Activated CD8-positive, alpha-beta memory T cell treated with anti-CD3 and anti-CD28 coated beads, Interleukin-2, amount 50 U/mL, for 4 hours (primary cell): Measurements from ENCODE around the gene RAPGEFL1.
"Not testable (repeated sequence)": the region's sequence is repeated elsewhere in the genome, so short reads cannot be mapped to it uniquely, and the experiment has no call there.

Experiments used
- DNase-seq: peaks from one replicate; pipeline ENCODE4 v3.0.0-alpha.2; 2020

The RAPGEFL1 gene

GRCh38 chr17:40218006-40218739, 40.9 kb downstream of the RAPGEFL1 start:
- DNase-seq, result no peak

GRCh38 chr17:40218740-40219593, 41.7 kb downstream of the RAPGEFL1 start, which contains the start of gene WIPF2:
WIPF2 (plus strand) TSS chr17:40219304; CDS start chr17:40256460, 37,156 bp downstream.
- DNase-seq, result peak; percentile 95

- no peak for DNase-seq
Measured at GRCh38 chr17:40219594-40220338, 42.5 kb downstream of the RAPGEFL1 start.

GRCh38 chr17:40224718-40225550, 47.7 kb downstream of the RAPGEFL1 start:
- DNase-seq, result no peak

DNA sequence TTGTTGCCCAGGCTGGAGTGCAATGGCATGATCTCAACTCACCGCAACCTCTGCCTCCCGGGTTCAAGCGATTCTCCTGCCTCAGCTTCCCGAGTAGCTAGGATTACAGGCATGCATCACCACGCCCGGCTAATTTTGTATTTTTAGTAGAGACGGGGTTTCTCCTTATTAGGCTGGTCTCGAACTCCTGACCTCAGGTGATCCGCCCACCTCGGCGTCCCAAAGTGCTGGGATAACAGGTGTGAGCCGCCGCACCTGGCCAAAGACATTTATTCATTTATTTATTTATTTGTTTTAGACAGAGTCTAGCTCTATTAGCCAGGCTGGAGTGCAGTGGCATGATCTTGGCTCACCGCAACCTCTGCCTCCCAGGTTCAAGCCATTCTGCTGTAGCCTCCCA, 51.9 kb downstream of the RAPGEFL1 start:
- DNase-seq, result not testable (repeated sequence)

DNA sequence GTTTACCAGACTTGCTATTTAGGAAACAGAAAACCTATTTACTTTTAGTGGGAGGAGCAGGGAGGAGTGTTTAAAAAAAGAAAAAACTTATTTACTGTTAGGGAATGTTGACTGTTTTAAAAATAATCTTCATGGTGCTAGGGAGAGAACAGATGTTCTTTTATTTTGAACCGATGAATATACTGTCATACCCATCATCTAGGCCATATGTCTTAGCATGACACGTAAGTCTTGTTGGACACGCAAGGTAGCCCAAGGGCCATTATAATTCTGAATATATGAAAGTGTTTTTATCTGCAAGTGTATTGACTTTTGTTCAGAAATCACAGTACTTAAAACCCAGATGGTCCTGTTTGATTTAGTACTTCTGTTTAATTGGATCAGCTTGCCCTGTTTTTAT, 53.4 kb downstream of the RAPGEFL1 start:
- no peak for DNase-seq

DNA sequence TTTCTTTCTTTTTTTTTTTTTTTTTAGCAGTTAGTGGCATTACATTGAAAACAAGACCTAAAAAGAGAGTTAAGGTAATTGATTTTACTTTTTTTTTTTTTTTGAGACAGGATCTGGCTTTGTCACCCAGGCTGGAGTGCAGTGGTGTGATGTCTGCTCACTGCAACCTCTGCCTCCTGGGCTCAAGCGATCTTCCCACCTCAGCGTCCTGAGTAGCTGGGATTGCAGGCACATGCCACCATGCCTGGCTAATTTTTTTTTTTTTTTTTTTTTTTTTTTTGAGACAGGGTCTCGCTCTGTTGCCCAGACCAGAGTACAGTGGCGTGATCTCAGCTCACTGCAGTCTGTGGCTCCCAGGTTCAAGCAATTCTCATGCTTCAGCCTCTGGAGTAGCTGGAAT, 54.7 kb downstream of the RAPGEFL1 start:
- DNase-seq, result not testable (repeated sequence)

GRCh38 chr17:40241252-40241834, 64.1 kb downstream of the RAPGEFL1 start:
- DNase-seq, result no peak

GRCh38 chr17:40242774-40243173, 65.5 kb downstream of the RAPGEFL1 start:
- no peak for DNase-seq

GRCh38 chr17:40243761-40244160, 66.5 kb downstream of the RAPGEFL1 start:
- DNase-seq, result no peak

DNA sequence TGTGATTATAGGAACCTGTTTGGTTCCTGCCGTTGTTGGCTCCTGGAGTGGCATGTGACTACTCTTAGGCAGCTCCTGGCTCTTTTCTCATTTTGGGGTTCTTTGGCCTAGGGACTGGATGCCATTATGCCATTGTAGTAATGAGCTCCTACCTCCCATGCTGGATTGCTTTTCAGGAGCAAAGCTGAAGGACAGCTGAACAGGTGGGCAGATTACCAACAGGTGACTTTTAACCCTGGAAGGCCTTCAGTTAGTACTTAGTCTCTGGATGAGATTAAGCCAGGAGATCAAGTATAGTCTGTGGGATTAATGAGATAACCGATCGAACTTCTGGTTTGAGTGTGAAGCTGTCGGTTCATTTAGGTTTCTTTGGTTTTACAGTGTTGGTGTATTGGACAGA, 67.0 kb downstream of the RAPGEFL1 start:
- DNase-seq, result no peak
